GM19397 (cell line): ENCODE results near the gene SYT2.
A peak's percentile ranks its signal among the peaks of the same experiment; 100 is the strongest.
"Not testable (repeated sequence)": the region's sequence is repeated elsewhere in the genome, so short reads cannot be mapped to it uniquely, and the experiment has no call there.

ENCODE experiments used
- ATAC-seq: cut with Tn5 transposase; IDR thresholded peaks from one replicate; pipeline ENCODE4 v1.9.1; 2021; ENCODE audit warnings: mild to moderate bottlenecking, moderate library complexity; ENCODE audit not compliant: unreplicated experiment

Gene SYT2

GRCh38 chr1:202644219-202645096 is 65.8 kb downstream of the SYT2 start:
- no peak for ATAC-seq

GRCh38 chr1:202643397-202644218 is 66.6 kb downstream of the SYT2 start:
- ATAC-seq = no peak

- no peak for ATAC-seq
Observed at GRCh38 chr1:202642619-202643291, 67.5 kb downstream of the SYT2 start.

- no peak for ATAC-seq
Observed at GRCh38 chr1:202642212-202642611, 68.0 kb downstream of the SYT2 start.

- ATAC-seq = no peak
Observed at GRCh38 chr1:202639500-202639899, 70.8 kb downstream of the SYT2 start.

- not testable (repeated sequence) for ATAC-seq
Observed at GRCh38 chr1:202638701-202639305, 71.5 kb downstream of the SYT2 start.

- ATAC-seq = no peak
Observed at GRCh38 chr1:202638019-202638700, 72.1 kb downstream of the SYT2 start.

GRCh38 chr1:202637321-202638018 is 72.8 kb downstream of the SYT2 start:
- ATAC-seq = not testable (repeated sequence)

- not testable (repeated sequence) for ATAC-seq
Observed at GRCh38 chr1:202636171-202636570, 74.1 kb downstream of the SYT2 start.

GRCh38 chr1:202632241-202632640 is 78.0 kb downstream of the SYT2 start:
- ATAC-seq = no peak

GRCh38 chr1:202631076-202631923 is 79.0 kb downstream of the SYT2 start:
- ATAC-seq = no peak

- no peak for ATAC-seq
Observed at GRCh38 chr1:202630541-202630940, 79.7 kb downstream of the SYT2 start.

GRCh38 chr1:202630096-202630495 is 80.2 kb downstream of the SYT2 start:
- ATAC-seq = not testable (repeated sequence)

- ATAC-seq = peak; percentile 56
Observed at GRCh38 chr1:202629257-202629811, 80.9 kb downstream of the SYT2 start.

GRCh38 chr1:202628646-202629215 is 81.5 kb downstream of the SYT2 start:
- ATAC-seq = no peak

GRCh38 chr1:202627841-202628565 is 82.3 kb downstream of the SYT2 start:
- ATAC-seq = no peak

GRCh38 chr1:202627036-202627435 is 83.2 kb downstream of the SYT2 start:
- not testable (repeated sequence) for ATAC-seq
